ENCODE data around the gene CNPY1. TPM values are rescaled to one million over a fixed set of nuclear protein-coding genes. Genes with fewer than 3 reads are reported as not detected.

The CNPY1 gene
- polyA plus RNA-seq, 1 donor from 2014 or later: 0.36 TPM

- no peak overlapping the region for H3K27ac ChIP-seq (ENCODE audit: low read length)
- H4K20me1 ChIP-seq (ENCODE audit: insufficient read depth): no peaks in the 10 kb centered on the region
- no peak overlapping the region for H3K4me3 ChIP-seq (ENCODE audit: low read length)
- H3K79me2 ChIP-seq (replicated peaks; ENCODE audit: insufficient read depth, low read length): no peaks in the 10 kb centered on the region
- TF ChIP-seq POLR2AphosphoS5 (IDR thresholded peaks at IDR 0.05) (no peak), RAD21 (conservative IDR thresholded peaks at IDR 0.05) (no peak), SMC3 (conservative IDR thresholded peaks at IDR 0.05; ENCODE audit: poor library complexity) (no peak), REST (IDR thresholded peaks at IDR 0.05; ENCODE audit: borderline replicate concordance) (no peak), EP300 (conservative IDR thresholded peaks at IDR 0.05; ENCODE audit: poor library complexity, severe bottlenecking) (no peak), TAF1 (IDR thresholded peaks at IDR 0.05; ENCODE audit: low read depth) (no peak), MXI1 (conservative IDR thresholded peaks at IDR 0.05; ENCODE audit: poor library complexity, severe bottlenecking) (no peak), CTCF (IDR thresholded peaks at IDR 0.05; ENCODE audit: poor library complexity, severe bottlenecking) (no peak), EZH2 (IDR thresholded peaks at IDR 0.05; ENCODE audit: borderline replicate concordance, insufficient read depth, low read length, poor library complexity, severe bottlenecking) (no peak)
- H3K9ac ChIP-seq (ENCODE audit: low read length): no peak overlapping the region
- H3K9me2 ChIP-seq (ENCODE audit: insufficient read depth, low read length): no peaks in the 10 kb centered on the region
- H3K36me3 ChIP-seq (ENCODE audit: insufficient read depth, low read length): no peaks in the 10 kb centered on the region
- no peak overlapping the region for H2AFZ ChIP-seq (ENCODE audit: low read depth, low read length)
- no peaks in the 10 kb centered on the region for H3F3A ChIP-seq (ENCODE audit: insufficient read depth, low read length, poor library complexity, severe bottlenecking)
- peaks cover 100% of the 10 kb centered on the region for H3K27me3 ChIP-seq (ENCODE audit: insufficient read depth, low read depth, low read length)
- H3K9me3 ChIP-seq (ENCODE audit: low read length): no peaks in the 10 kb centered on the region
- H3K4me2 ChIP-seq (ENCODE audit: low read length): no peak overlapping the region
Measured at GRCh38 chr7:155464183-155464582, 82.2 kb downstream of the CNPY1 start.

GRCh38 chr7:155463114-155463811 is 83.1 kb downstream of the CNPY1 start:
- no peak overlapping the region for H2AFZ ChIP-seq (ENCODE audit: low read depth, low read length)
- TF ChIP-seq RAD21 (conservative IDR thresholded peaks at IDR 0.05) (no peak), EP300 (conservative IDR thresholded peaks at IDR 0.05; ENCODE audit: poor library complexity, severe bottlenecking) (no peak), SMC3 (conservative IDR thresholded peaks at IDR 0.05; ENCODE audit: poor library complexity) (no peak), TAF1 (IDR thresholded peaks at IDR 0.05; ENCODE audit: low read depth) (no peak), REST (IDR thresholded peaks at IDR 0.05; ENCODE audit: borderline replicate concordance) (no peak), MXI1 (conservative IDR thresholded peaks at IDR 0.05; ENCODE audit: poor library complexity, severe bottlenecking) (no peak), POLR2AphosphoS5 (IDR thresholded peaks at IDR 0.05) (no peak), EZH2 (IDR thresholded peaks at IDR 0.05; ENCODE audit: borderline replicate concordance, insufficient read depth, low read length, poor library complexity, severe bottlenecking) (no peak), CTCF (IDR thresholded peaks at IDR 0.05; ENCODE audit: poor library complexity, severe bottlenecking) (no peak)
- no peak overlapping the region for H3K4me3 ChIP-seq (ENCODE audit: low read length)
- H3K9me2 ChIP-seq (ENCODE audit: insufficient read depth, low read length): no peaks in the 10 kb centered on the region
- no peak overlapping the region for H3K4me2 ChIP-seq (ENCODE audit: low read length)
- no peaks in the 10 kb centered on the region for H3K79me2 ChIP-seq (replicated peaks; ENCODE audit: insufficient read depth, low read length)
- H3K27me3 ChIP-seq (ENCODE audit: insufficient read depth, low read depth, low read length): peaks cover 99% of the 10 kb centered on the region
- H3K27ac ChIP-seq (ENCODE audit: low read length): no peak overlapping the region
- H3K9me3 ChIP-seq (ENCODE audit: low read length): no peaks in the 10 kb centered on the region
- no peak overlapping the region for H3K9ac ChIP-seq (ENCODE audit: low read length)
- H3K36me3 ChIP-seq (ENCODE audit: insufficient read depth, low read length): no peaks in the 10 kb centered on the region
- no peaks in the 10 kb centered on the region for H4K20me1 ChIP-seq (ENCODE audit: insufficient read depth)
- no peaks in the 10 kb centered on the region for H3F3A ChIP-seq (ENCODE audit: insufficient read depth, low read length, poor library complexity, severe bottlenecking)
